HG03175 (cell line): ENCODE results near the gene USP22.

Experiments used
- ATAC-seq: cut with Tn5 transposase; IDR thresholded peaks from one replicate; pipeline ENCODE4 v1.9.1; 2021; ENCODE audit warnings: mild to moderate bottlenecking, moderate library complexity; ENCODE audit not compliant: unreplicated experiment

USP22 gene

DNA sequence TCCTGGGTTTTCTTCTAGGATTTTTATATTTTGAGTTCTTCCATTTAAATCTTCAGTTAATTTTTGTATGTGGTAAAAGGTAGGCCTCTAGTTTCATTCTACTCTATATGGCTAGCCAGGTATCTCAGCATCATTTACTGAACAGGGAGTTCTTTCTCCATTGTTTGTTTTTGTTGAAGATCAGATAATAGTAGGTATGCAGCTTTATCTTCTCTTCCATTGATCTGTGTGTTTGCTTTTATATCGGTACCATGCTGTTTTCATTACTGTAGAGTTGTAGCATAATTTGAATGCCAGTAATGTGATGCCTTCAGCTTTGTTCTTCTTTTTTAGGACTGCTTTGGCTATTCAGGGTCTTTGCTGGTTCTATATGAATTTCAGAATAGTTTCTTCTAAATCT, 77.3 kb downstream of the USP22 start:
- no peak for ATAC-seq

DNA sequence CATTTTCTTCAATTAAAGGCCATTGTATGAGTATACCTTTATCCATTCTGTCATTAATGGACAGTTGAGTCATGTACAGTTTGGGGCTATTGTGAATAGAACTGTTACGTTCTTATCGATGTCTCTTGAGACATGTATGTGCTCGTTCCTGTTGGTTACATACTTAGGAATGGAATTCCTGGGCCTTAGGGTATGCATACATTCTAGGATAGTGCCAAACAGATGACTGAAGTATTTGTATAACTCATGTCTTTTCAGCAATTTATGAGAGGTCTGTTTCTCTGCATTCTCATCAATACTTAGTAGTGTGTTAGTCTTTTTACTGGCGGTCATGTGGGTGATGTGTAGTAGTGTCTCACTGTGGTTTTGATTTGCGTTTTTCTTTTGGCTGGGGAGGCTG, 81.2 kb downstream of the USP22 start:
- ATAC-seq = no peak

DNA sequence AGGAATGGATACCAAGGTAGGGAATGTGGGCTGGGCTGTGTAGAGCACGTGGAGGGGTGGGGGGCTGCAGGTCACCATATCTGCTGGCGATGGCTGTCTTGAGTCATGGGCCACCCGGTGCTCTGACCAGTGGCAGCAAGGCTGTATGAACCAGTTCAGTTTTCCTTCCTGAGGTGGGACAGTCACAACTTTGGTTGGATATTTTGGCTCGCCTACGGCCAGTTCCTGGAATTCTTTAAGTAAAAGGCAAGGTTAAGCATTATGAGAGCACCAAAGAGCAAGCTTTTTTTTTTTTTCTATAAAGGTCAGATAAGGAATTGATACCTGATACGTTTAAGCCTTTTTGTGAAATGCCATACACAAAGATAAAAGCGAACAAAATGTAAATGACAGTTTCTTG, 81.9 kb downstream of the USP22 start:
- ATAC-seq = no peak

DNA sequence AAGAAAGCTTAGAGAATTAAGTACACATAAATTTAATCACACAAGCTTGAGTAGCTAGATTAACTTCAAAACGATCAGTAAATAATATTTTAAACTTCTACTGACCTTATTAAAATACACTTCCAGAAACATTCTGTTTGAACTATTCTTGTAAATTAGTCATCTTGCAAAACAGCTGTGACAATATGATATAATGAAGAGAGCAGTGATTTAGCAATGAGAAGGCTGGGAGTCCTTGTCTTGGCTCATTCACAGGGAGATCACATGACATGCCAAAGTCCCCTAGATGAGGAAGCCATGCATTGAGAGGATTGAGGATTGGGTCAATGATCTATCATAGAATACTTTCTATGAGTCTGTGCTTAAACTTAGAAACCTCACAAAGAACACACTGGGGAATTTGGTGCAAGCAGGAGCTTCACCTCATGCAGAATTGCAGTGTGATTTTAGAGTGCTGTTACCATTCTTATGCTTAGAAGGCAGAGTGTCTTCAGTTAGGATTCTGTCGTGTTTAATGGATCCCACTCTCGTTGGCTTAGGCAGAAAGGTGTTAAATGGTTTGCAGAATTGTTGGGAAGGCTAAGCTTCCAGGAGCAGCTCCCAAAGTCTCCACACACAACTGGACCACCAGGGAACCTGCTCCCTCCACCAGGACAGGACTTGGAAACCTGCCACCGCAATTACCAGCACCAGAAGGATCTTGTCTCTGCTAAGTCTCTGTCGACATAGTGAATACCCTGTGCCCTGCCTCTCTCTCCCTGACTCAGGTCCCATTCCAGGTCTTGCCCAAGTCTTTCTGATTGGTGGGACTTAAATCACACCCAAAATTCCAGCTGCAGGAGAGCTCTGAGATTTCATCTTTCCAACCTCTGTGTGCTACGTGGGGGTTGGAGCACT, 87.1 kb downstream of the USP22 start:
- ATAC-seq = no peak

- no peak for ATAC-seq
These were observed 88.0 kb downstream of the USP22 start for GRCh38 chr17:20954794-20955193.

- ATAC-seq = no peak
These were observed 90.6 kb downstream of the USP22 start for GRCh38 chr17:20952183-20952582.
